Measurements from ENCODE around the gene SLIT1.

DNA sequence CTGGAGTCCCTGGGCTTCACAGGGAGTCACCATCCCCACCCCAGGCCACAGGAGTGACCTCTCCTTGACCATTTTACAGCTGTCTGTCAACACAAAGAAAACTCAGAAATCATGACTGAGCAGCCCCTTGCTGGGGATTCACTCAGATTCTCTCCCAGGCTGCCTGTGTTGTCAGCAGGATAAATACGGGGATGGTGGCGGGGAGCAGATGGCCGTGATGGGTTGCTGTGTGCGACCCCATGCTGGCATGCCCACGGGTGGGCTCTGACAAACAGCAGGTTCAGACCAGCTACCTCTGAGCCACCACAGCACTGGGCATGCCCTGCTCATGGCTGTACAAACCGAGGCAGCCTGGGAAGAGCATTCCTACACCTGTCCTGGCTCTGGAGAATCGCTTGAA, 136.1 kb downstream of the SLIT1 start:
- TF ChIP-seq EZH2 (IDR thresholded peaks at IDR 0.05; ENCODE audit: insufficient read depth, poor library complexity, severe bottlenecking) (no peak), EZH2phosphoT487 (IDR thresholded peaks at IDR 0.05; ENCODE audit: insufficient read depth, low read depth) (no peak)

Data from GM23248 (cell line).